SU-DHL-6 (cell line): Measurements from ENCODE around the gene GABPA.
A peak's percentile ranks its signal among the peaks of the same experiment; 100 is the strongest.

ENCODE experiments used
- H2AFZ ChIP-seq: fragments of 200-600 bp; sonication (generic); 2 replicates; pipeline ENCODE4 v1.6.1; 2014; ENCODE audit warnings: low read depth, mild to moderate bottlenecking, moderate library complexity, mixed read lengths, antibody characterized with exemption, low read length; ENCODE audit not compliant: severe bottlenecking
- H3F3A ChIP-seq: fragments of 200-600 bp; shearing (Covaris generic); 2 replicates; pipeline ENCODE4 v1.6.0; 2016; ENCODE audit warnings: antibody characterized with exemption, mild to moderate bottlenecking; ENCODE audit not compliant: insufficient read depth
- H3K27ac ChIP-seq: fragments of 200-600 bp; sonication (generic); 2 replicates; pipeline ENCODE4 v1.5.1; 2016; ENCODE audit warnings: low read depth, mild to moderate bottlenecking, low read length, moderate library complexity, mixed read lengths
- H3K27me3 ChIP-seq: fragments of 200-600 bp; sonication (generic), shearing (Covaris generic); 2 replicates; pipeline ENCODE4 v1.6.0; 2014; ENCODE audit warnings: mild to moderate bottlenecking, low read length
- H3K36me3 ChIP-seq: fragments of 200-600 bp; sonication (generic); 2 replicates; pipeline ENCODE4 v1.6.1; 2014; ENCODE audit warnings: mild to moderate bottlenecking, low read length, mixed read lengths
- H3K4me2 ChIP-seq: fragments of 300-600, 200-600 bp; shearing (Covaris generic), sonication (generic); 2 replicates; pipeline ENCODE4 v1.6.0; 2014; ENCODE audit warnings: low read length, low read depth, mild to moderate bottlenecking; ENCODE audit not compliant: poor library complexity, severe bottlenecking
- H3K4me3 ChIP-seq: fragments of 200-600 bp; sonication (generic); 2 replicates; pipeline ENCODE4 v1.5.1; 2014; ENCODE audit warnings: antibody characterized with exemption, low read length, mild to moderate bottlenecking, mixed read lengths; ENCODE audit not compliant: insufficient read depth, poor library complexity, severe bottlenecking
- H3K79me2 ChIP-seq: fragments of 200-600 bp; sonication (generic); 2 replicates; pipeline ENCODE4 v1.6.1; 2014; ENCODE audit warnings: mild to moderate bottlenecking, low read length, moderate library complexity; ENCODE audit not compliant: insufficient read depth
- H3K9ac ChIP-seq: fragments of 200-600 bp; sonication (generic); 2 replicates; pipeline ENCODE4 v1.7.0; 2014; ENCODE audit warnings: mild to moderate bottlenecking, low read length
- H3K9me2 ChIP-seq: fragments of 200-600 bp; sonication (generic); replicated peaks from 2 replicates; pipeline ENCODE4 v1.6.1; 2014; ENCODE audit warnings: low read length; ENCODE audit not compliant: insufficient read depth
- H3K9me3 ChIP-seq: fragments of 200-600 bp; sonication (generic); 2 replicates; pipeline ENCODE4 v1.6.1; 2014; ENCODE audit warnings: low read length, mixed read lengths; ENCODE audit not compliant: insufficient read depth
- H4K20me1 ChIP-seq: fragments of 200-600 bp; sonication (generic); 2 replicates; pipeline ENCODE4 v1.6.1; 2014; ENCODE audit warnings: low read depth, mild to moderate bottlenecking, antibody characterized with exemption, low read length, moderate library complexity, mixed read lengths
- CTCF ChIP-seq: fragments of 200-600 bp; sonication (generic); IDR thresholded peaks from one replicate; pipeline ENCODE4 v1.5.1; 2017; ENCODE audit warnings: antibody characterized with exemption, mild to moderate bottlenecking, low read length, moderate library complexity; ENCODE audit not compliant: insufficient read depth, poor library complexity, severe bottlenecking
- EZH2phosphoT487 ChIP-seq: fragments of 200-600 bp; sonication (generic), shearing (Covaris generic); conservative IDR thresholded peaks from 2 replicates; pipeline ENCODE4 v1.6.1; 2018; ENCODE audit warnings: mild to moderate bottlenecking, antibody characterized with exemption, low read length, moderate library complexity, mixed read lengths

Gene GABPA

GRCh38 chr21:25788677-25789076 lies 53.9 kb downstream of the GABPA start:
- Histone ChIP-seq H3K4me2 (no peak overlapping the region), H3K9ac (no peak overlapping the region), H3K27ac (no peak overlapping the region), H3K4me3 (no peak overlapping the region), H3K9me2 (no peaks in the 10 kb centered on the region), H3K27me3 (no peaks in the 10 kb centered on the region), H3K79me2 (no peaks in the 10 kb centered on the region), H3K9me3 (no peaks in the 10 kb centered on the region), H2AFZ (no peak overlapping the region), H3F3A (no peaks in the 10 kb centered on the region), H3K36me3 (no peaks in the 10 kb centered on the region), H4K20me1 (no peaks in the 10 kb centered on the region)
- TF ChIP-seq EZH2phosphoT487 (no peak), CTCF (no peak)

GRCh38 chr21:25790122-25790877 lies 55.5 kb downstream of the GABPA start:
- Histone ChIP-seq H2AFZ (peak overlapping the region; percentile 93), H3K9ac (no peak overlapping the region; the same call in 1 of the 2 replicates), H3K36me3 (no peaks in the 10 kb centered on the region), H3K9me3 (no peaks in the 10 kb centered on the region), H3K79me2 (no peaks in the 10 kb centered on the region), H3K27me3 (no peaks in the 10 kb centered on the region), H3K4me2 (peak overlapping the region; percentile 45), H3K27ac (no peak overlapping the region), H3K9me2 (no peaks in the 10 kb centered on the region), H3K4me3 (no peak overlapping the region), H4K20me1 (no peaks in the 10 kb centered on the region), H3F3A (no peaks in the 10 kb centered on the region)
- TF ChIP-seq CTCF (peak; percentile 23), EZH2phosphoT487 (no peak)

GRCh38 chr21:25790878-25791204 lies 56.1 kb downstream of the GABPA start:
- no peak overlapping the region for H3K9ac ChIP-seq
- H3K27me3 ChIP-seq = no peaks in the 10 kb centered on the region
- H2AFZ ChIP-seq = peak overlapping the region; percentile 93
- no peak for TF ChIP-seq CTCF
- TF ChIP-seq EZH2phosphoT487 = no peak
- no peaks in the 10 kb centered on the region for H3F3A ChIP-seq
- peak overlapping the region; percentile 45 for H3K4me2 ChIP-seq
- H3K27ac ChIP-seq = no peak overlapping the region
- no peak overlapping the region for H3K4me3 ChIP-seq
- H4K20me1 ChIP-seq = no peaks in the 10 kb centered on the region
- no peaks in the 10 kb centered on the region for H3K9me2 ChIP-seq
- H3K36me3 ChIP-seq = no peaks in the 10 kb centered on the region
- no peaks in the 10 kb centered on the region for H3K9me3 ChIP-seq
- H3K79me2 ChIP-seq = no peaks in the 10 kb centered on the region
